H1 (cell line): Measurements from ENCODE around the gene PPP1R27. TPM values are rescaled to one million over a fixed set of nuclear protein-coding genes. Genes with fewer than 3 reads are reported as not detected.
A peak's percentile ranks its signal among the peaks of the same experiment; 100 is the strongest.

ENCODE experiments used
- CTCF ChIA-PET: fragments of 300-600 bp; sonication (Branson Sonifier 250); formaldehyde crosslinking; loops from one replicate; lab custom pipeline; 2021; ENCODE audit not compliant: partially characterized antibody; lab: Charles Lee
- POLR2A ChIA-PET: fragments of 300-600 bp; sonication (Branson Sonifier 250); formaldehyde crosslinking; loops from one replicate; lab custom pipeline; 2021; ENCODE audit warnings: inconsistent platforms; ENCODE audit not compliant: partially characterized antibody; lab: Charles Lee
- DNase-seq, 2 experiments: peaks; one replicate each; pipeline versions ENCODE4 v3.0.0 to v3.0.0-alpha.2; 2010 to 2022; ENCODE audit warnings: low spot score in 2 of 2, low read depth in 1 of 2, mixed read lengths in 1 of 2
- FAIRE-seq: peaks from 2 replicates; lab custom pipeline; 2011; peaks lifted over from hg19 to GRCh38; lab: Jason Lieb, UNC
- H2AFZ ChIP-seq: 2 replicates; pipeline ENCODE4 v1.8.1; 2012; ENCODE audit warnings: low read length, inconsistent platforms
- H2AK5ac ChIP-seq: 2 replicates; pipeline ENCODE4 v1.6.1; 2013; ENCODE audit warnings: low read depth, low read length
- H2BK120ac ChIP-seq: replicated peaks from 2 replicates; pipeline ENCODE3; 2013; ENCODE audit warnings: low read depth, low read length, inconsistent platforms
- H2BK12ac ChIP-seq: 2 replicates; pipeline ENCODE4 v1.6.1; 2013; ENCODE audit warnings: low read depth, low read length
- H2BK15ac ChIP-seq: 2 replicates; pipeline ENCODE4 v1.6.1; 2013; ENCODE audit warnings: low read length
- H2BK20ac ChIP-seq: 2 replicates; pipeline ENCODE4 v1.6.1; 2013; ENCODE audit warnings: low read length
- H2BK5ac ChIP-seq: 2 replicates; pipeline ENCODE4 v1.6.1; 2013; ENCODE audit warnings: low read depth, low read length
- H3K14ac ChIP-seq: 2 replicates; pipeline ENCODE4 v1.6.1; 2013; ENCODE audit warnings: inconsistent platforms; ENCODE audit not compliant: insufficient read length
- H3K18ac ChIP-seq: 2 replicates; pipeline ENCODE4 v1.6.1; 2013; ENCODE audit warnings: low read length; ENCODE audit errors: extremely low read depth
- H3K23ac ChIP-seq: 2 replicates; pipeline ENCODE4 v1.6.1; 2013; ENCODE audit warnings: inconsistent platforms; ENCODE audit not compliant: insufficient read length
- H3K23me2 ChIP-seq: 2 replicates; pipeline ENCODE4 v1.6.1; 2013; ENCODE audit warnings: low read depth, low read length
- H3K27ac ChIP-seq: 2 replicates; pipeline ENCODE4 v1.6.1; 2011; ENCODE audit warnings: low read depth, low read length, inconsistent platforms
- H3K27me3 ChIP-seq, 4 experiments: replicated peaks in 1 of 4; 1 replicate in 1 of 4; 2 replicates in 3 of 4; pipeline versions ENCODE4 v1.6.1 to v1.8.1; 2011 to 2013; ENCODE audit warnings: low read length in 3 of 4, mild to moderate bottlenecking in 3 of 4, inconsistent platforms in 2 of 4, mixed read lengths in 2 of 4, moderate library complexity in 1 of 4; ENCODE audit not compliant: control insufficient read depth in 3 of 4, insufficient read depth in 3 of 4; ENCODE audit errors: extremely low read depth in 1 of 4
- H3K36me3 ChIP-seq, 4 experiments: 2 replicates each; pipeline versions ENCODE4 v1.6.1 to v1.8.1; 2011 to 2013; ENCODE audit warnings: mild to moderate bottlenecking in 4 of 4, low read length in 3 of 4, moderate library complexity in 2 of 4, control low read depth in 1 of 4, inconsistent platforms in 1 of 4; ENCODE audit not compliant: insufficient read depth in 4 of 4, control insufficient read depth in 2 of 4
- H3K4ac ChIP-seq: replicated peaks from 2 replicates; pipeline ENCODE3; 2013; ENCODE audit warnings: low read length, low read depth, mixed read lengths, inconsistent platforms; ENCODE audit not compliant: insufficient read length
- H3K4me1 ChIP-seq, 4 experiments: replicated peaks in 1 of 4; 1 replicate in 1 of 4; 2 replicates in 3 of 4; pipeline versions ENCODE4 v1.6.1 to v1.8.1; 2011 to 2013; ENCODE audit warnings: low read length in 3 of 4, inconsistent platforms in 2 of 4, mixed read lengths in 1 of 4; ENCODE audit not compliant: insufficient read depth in 4 of 4, control insufficient read depth in 3 of 4
- H3K4me2 ChIP-seq, 2 experiments: 2 replicates each; pipeline versions ENCODE4 v1.6.1 to v1.8.1; 2011 to 2013; ENCODE audit warnings: low read depth in 2 of 2, low read length in 2 of 2, control low read depth in 1 of 2, inconsistent platforms in 1 of 2, mild to moderate bottlenecking in 1 of 2; ENCODE audit not compliant: insufficient read depth in 1 of 2
- H3K4me3 ChIP-seq, 4 experiments: fragments of 200-600, 300-600 bp in 1 of 4; sonication (generic), shearing (Covaris generic), sonication (Bioruptor Twin) in 1 of 4; 2 replicates each; pipeline versions ENCODE4 v1.5.1 to v1.8.1; 2011 to 2016; ENCODE audit warnings: low read length in 4 of 4, low read depth in 3 of 4, control low read depth in 2 of 4, inconsistent platforms in 2 of 4, mild to moderate bottlenecking in 2 of 4, mixed read lengths in 1 of 4, moderate library complexity in 1 of 4; ENCODE audit not compliant: insufficient read depth in 2 of 4; ENCODE audit errors: extremely low read depth in 1 of 4
- H3K56ac ChIP-seq: replicated peaks from 2 replicates; pipeline ENCODE3; 2013; ENCODE audit warnings: low read depth, mild to moderate bottlenecking, mixed read lengths, low read length, inconsistent platforms; ENCODE audit not compliant: insufficient read length
- H3K79me1 ChIP-seq: 2 replicates; pipeline ENCODE4 v1.6.1; 2013; ENCODE audit warnings: low read depth, low read length, control low read depth
- H3K79me2 ChIP-seq, 2 experiments: 2 replicates each; pipeline versions ENCODE4 v1.6.1 to v1.8.1; 2012 to 2013; ENCODE audit warnings: low read length in 2 of 2, mild to moderate bottlenecking in 2 of 2, inconsistent platforms in 1 of 2; ENCODE audit not compliant: insufficient read depth in 2 of 2, control insufficient read depth in 1 of 2
- H3K9ac ChIP-seq, 4 experiments: replicated peaks in 1 of 4; 1 replicate in 1 of 4; 2 replicates in 3 of 4; pipeline versions ENCODE4 v1.6.1 to v1.8.1; 2011 to 2013; ENCODE audit warnings: low read depth in 3 of 4, low read length in 3 of 4, control low read depth in 2 of 4, mild to moderate bottlenecking in 2 of 4, moderate library complexity in 2 of 4, inconsistent platforms in 1 of 4; ENCODE audit errors: extremely low read depth in 1 of 4
- H3K9me3 ChIP-seq, 2 experiments: 2 replicates each; pipeline versions ENCODE4 v1.6.1 to v1.8.1; 2012 to 2013; ENCODE audit warnings: mild to moderate bottlenecking in 2 of 2, moderate library complexity in 2 of 2, control low read depth in 1 of 2, inconsistent platforms in 1 of 2, low read depth in 1 of 2, low read length in 1 of 2, mixed read lengths in 1 of 2; ENCODE audit not compliant: insufficient read depth in 2 of 2
- H4K20me1 ChIP-seq, 2 experiments: replicated peaks in 1 of 2; 2 replicates each; pipeline versions ENCODE3 to v1.8.1; 2011 to 2013; ENCODE audit warnings: inconsistent platforms in 2 of 2, low read length in 2 of 2, mild to moderate bottlenecking in 1 of 2; ENCODE audit not compliant: insufficient read depth in 2 of 2, control insufficient read depth in 1 of 2
- H4K5ac ChIP-seq: 2 replicates; pipeline ENCODE4 v1.6.1; 2013; ENCODE audit warnings: low read length, low read depth, mixed read lengths, inconsistent platforms; ENCODE audit not compliant: insufficient read length
- H4K8ac ChIP-seq: 2 replicates; pipeline ENCODE4 v1.8.0; 2013; ENCODE audit warnings: mild to moderate bottlenecking, moderate library complexity, low read length, inconsistent platforms; ENCODE audit not compliant: insufficient read depth; ENCODE audit errors: extremely low read depth
- H4K91ac ChIP-seq: replicated peaks from 2 replicates; pipeline ENCODE3; 2013; ENCODE audit warnings: low read length, mixed read lengths, inconsistent platforms; ENCODE audit not compliant: insufficient read length
- ASH2L ChIP-seq: fragments of 200-600, 300-600 bp; sonication (generic); IDR thresholded peaks from one replicate; pipeline ENCODE4 v1.7.1; 2017; ENCODE audit warnings: low read length
- CBX8 ChIP-seq: fragments of 300-800, 300-1000 bp; sonication (generic); IDR thresholded peaks from 2 replicates; pipeline ENCODE4 v1.7.1; 2016; ENCODE audit warnings: low read depth, low read length, borderline replicate concordance
- CHD2 ChIP-seq: IDR thresholded peaks from 2 replicates; pipeline ENCODE4 v1.6.1; 2012; ENCODE audit warnings: low read length, improper control_type of control experiment
- CREB1 ChIP-seq: IDR thresholded peaks from 2 replicates; pipeline ENCODE4 v1.6.1; 2012; ENCODE audit warnings: inconsistent platforms
- KDM5A ChIP-seq: fragments of 200-600 bp; IDR thresholded peaks from 2 replicates; pipeline ENCODE4 v1.7.1; 2012; ENCODE audit warnings: mild to moderate bottlenecking, low read length, inconsistent platforms, mixed read lengths
- MAFK ChIP-seq: IDR thresholded peaks from 2 replicates; pipeline ENCODE4 v1.6.1; 2012; ENCODE audit warnings: low read depth, mild to moderate bottlenecking, improper control_type of control experiment, low read length
- NRF1 ChIP-seq: IDR thresholded peaks from 2 replicates; pipeline ENCODE4 v1.6.1; 2011; ENCODE audit warnings: mild to moderate bottlenecking, low read depth, low read length, improper control_type of control experiment
- PHF8 ChIP-seq: fragments of 200-600 bp; sonication (generic); conservative IDR thresholded peaks from 2 replicates; pipeline ENCODE4 v1.7.1; 2012; ENCODE audit warnings: low read depth, mild to moderate bottlenecking, inconsistent platforms, low read length, moderate library complexity
- RNF2 ChIP-seq: fragments of 200-900, 300-1000 bp; sonication (generic); IDR thresholded peaks from 2 replicates; pipeline ENCODE4 v1.7.1; 2016; ENCODE audit warnings: borderline replicate concordance, low read depth, mild to moderate bottlenecking, antibody characterized with exemption, low read length; ENCODE audit not compliant: poor library complexity, severe bottlenecking; ENCODE audit errors: missing control alignments
- SIRT6 ChIP-seq: IDR thresholded peaks from one replicate; pipeline ENCODE4 v1.7.1; 2012; ENCODE audit warnings: low read length, inconsistent platforms
- WGBS, 2 experiments: shearing (Covaris generic) in 1 of 2; methylation state at CpG; one replicate each; pipeline versions ENCODE4 v1.1.6 to v1.1.7; 2013 to 2015; ENCODE audit warnings: low lambda C conversion rate in 2 of 2, mixed read lengths in 2 of 2, inconsistent platforms in 1 of 2, low coverage in 1 of 2, missing lambda C conversion rate in 1 of 2; ENCODE audit not compliant: insufficient replicate concordance in 2 of 2, insufficient coverage in 1 of 2, insufficient read length in 1 of 2; ENCODE audit errors: extremely low coverage in 1 of 2, missing lambda C conversion rate in 1 of 2; 5-methylcytosine and 5-hydroxymethylcytosine counted together
- polyA plus RNA-seq, 7 experiments: library from polyadenylated mRNA; depleted of rRNA in 3 of 7; stranded (reverse) in 5 of 7; unstranded in 2 of 7; fragments of >200 nt in 5 of 7; fragments of 200-250 nt in 2 of 7; gene quantifications; 1 replicate in 5 of 7; 2 replicates in 1 of 7; 4 replicates in 1 of 7; pipeline versions ENCODE4 v1.2.1 to v1.2.3, GENCODE V29; 2011 to 2013; ENCODE audit warnings: missing spikeins in 2 of 7, mixed read lengths in 2 of 7
- total RNA-seq: library from RNA; stranded (reverse); fragmentation: NEBNext Ultra II Directional; extraction: Animal tissue kit (Norgen Biotek cat#: 25700); gene quantifications from 2 replicates; pipeline ENCODE4 v1.2.1, GENCODE V29; 2021
- TF ChIP-seq, protein P1 (sequence below), 3 experiments: IDR thresholded peaks; 1 replicate in 2 of 3; 2 replicates in 1 of 3; pipeline versions ENCODE4 v1.5.1 to v1.6.1; 2011; ENCODE audit warnings: low read length in 3 of 3, mild to moderate bottlenecking in 3 of 3, inconsistent platforms in 2 of 3, low read depth in 1 of 3, moderate library complexity in 1 of 3; ENCODE audit not compliant: insufficient read depth in 1 of 3; ENCODE audit errors: control extremely low read depth in 1 of 3

The PPP1R27 gene
- total and polyA plus RNA-seq, 2 of the 8 experiments (the other 6 are each of a cell fraction or from before 2014, with no cell fraction given) = 0.27 TPM; not detected in 1

DNA sequence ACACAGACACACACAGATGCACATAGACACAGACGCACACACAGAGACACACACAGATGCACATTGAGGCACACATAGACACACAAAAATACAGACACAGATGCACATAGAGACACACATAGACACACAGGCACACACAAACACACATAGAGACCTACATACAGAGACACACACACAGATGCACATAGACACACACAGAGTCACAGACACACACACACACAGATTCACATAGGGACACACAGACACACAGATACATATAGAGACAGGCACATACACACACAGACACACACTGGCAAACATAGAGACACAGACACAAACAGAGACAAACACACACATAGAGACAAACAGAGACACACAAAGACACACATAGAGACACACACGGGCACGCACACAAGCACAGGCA is 40.8 kb downstream of the PPP1R27 start:
- POLR2A ChIA-PET = interaction anchor here (0.8 to 1.0 kb wide), 2 partner anchors 53 to 58 kb away, joined by 5 to 6 read pairs; no protein-coding TSS in a partner anchor
- no peaks in the 10 kb centered on the region for H3K79me1 ChIP-seq
- no peak overlapping the region for H3K4me2 ChIP-seq
- H2AK5ac ChIP-seq = peak overlapping the region; percentile 71; the same call in 1 of the 2 replicates
- H3K18ac ChIP-seq = no peak overlapping the region
- H3K23ac ChIP-seq = no peak overlapping the region
- H3K36me3 ChIP-seq = no peaks in the 10 kb centered on the region
- H2BK12ac ChIP-seq = peak overlapping the region; percentile 68; the same call in 1 of the 2 replicates
- H3K4me3 ChIP-seq = no peak overlapping the region
- H2BK120ac ChIP-seq = no peak overlapping the region
- no peak overlapping the region for H4K5ac ChIP-seq
- no peak overlapping the region for H2AFZ ChIP-seq
- no peak for DNase-seq
- no peak overlapping the region for H3K27ac ChIP-seq
- H3K23me2 ChIP-seq = peaks cover 15% of the 10 kb centered on the region; the same call in 1 of the 2 replicates
- H2BK20ac ChIP-seq = no peak overlapping the region
- WGBS, 2 experiments = 90% methylated on average over 3 of the region's 3 CpGs; no CpG with 5 or more reads in 1 of the 2 experiments
- H3K9me3 ChIP-seq = peaks cover 0 to 3% of the 10 kb centered on the region in 2 experiments; a peak in 1 of 4 replicates
- H3K4ac ChIP-seq = no peak overlapping the region
- no peak overlapping the region; a peak in 1 of 7 replicates for H3K9ac ChIP-seq
- H3K79me2 ChIP-seq = no peaks in the 10 kb centered on the region
- 0 out of 2 replicates have a peak overlapping the region, but pooled peaks have one; percentile 18 for H2BK5ac ChIP-seq
- TF ChIP-seq PHF8 (no peak), CHD2 (no peak), SIRT6 (no peak), CBX8 (no peak), RNF2 (no peak), NRF1 (no peak), MAFK (no peak), CREB1 (no peak), KDM5A (no peak), ASH2L (no peak)
- TF ChIP-seq, protein P1, sequence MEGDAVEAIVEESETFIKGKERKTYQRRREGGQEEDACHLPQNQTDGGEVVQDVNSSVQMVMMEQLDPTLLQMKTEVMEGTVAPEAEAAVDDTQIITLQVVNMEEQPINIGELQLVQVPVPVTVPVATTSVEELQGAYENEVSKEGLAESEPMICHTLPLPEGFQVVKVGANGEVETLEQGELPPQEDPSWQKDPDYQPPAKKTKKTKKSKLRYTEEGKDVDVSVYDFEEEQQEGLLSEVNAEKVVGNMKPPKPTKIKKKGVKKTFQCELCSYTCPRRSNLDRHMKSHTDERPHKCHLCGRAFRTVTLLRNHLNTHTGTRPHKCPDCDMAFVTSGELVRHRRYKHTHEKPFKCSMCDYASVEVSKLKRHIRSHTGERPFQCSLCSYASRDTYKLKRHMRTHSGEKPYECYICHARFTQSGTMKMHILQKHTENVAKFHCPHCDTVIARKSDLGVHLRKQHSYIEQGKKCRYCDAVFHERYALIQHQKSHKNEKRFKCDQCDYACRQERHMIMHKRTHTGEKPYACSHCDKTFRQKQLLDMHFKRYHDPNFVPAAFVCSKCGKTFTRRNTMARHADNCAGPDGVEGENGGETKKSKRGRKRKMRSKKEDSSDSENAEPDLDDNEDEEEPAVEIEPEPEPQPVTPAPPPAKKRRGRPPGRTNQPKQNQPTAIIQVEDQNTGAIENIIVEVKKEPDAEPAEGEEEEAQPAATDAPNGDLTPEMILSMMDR (IDR thresholded peaks at IDR 0.05; ENCODE audit: control extremely low read depth in 1 of 3, insufficient read depth in 1 of 3, low read depth in 1 of 3, low read length in 3 of 3) = no peak
- no peak for FAIRE-seq
- peaks cover 0 to 4% (median 0%) of the 10 kb centered on the region in 4 experiments; a peak in 1 of 7 replicates for H3K27me3 ChIP-seq
- no peak overlapping the region for H4K91ac ChIP-seq
- H3K14ac ChIP-seq = no peak overlapping the region
- H3K4me1 ChIP-seq = no peaks in the 10 kb centered on the region
- peak overlapping the region; percentile 77 for H3K56ac ChIP-seq
- peaks cover 0 to 12% of the 10 kb centered on the region in 2 experiments for H4K20me1 ChIP-seq
- no peak overlapping the region for H4K8ac ChIP-seq
- CTCF ChIA-PET = interaction anchor here (1.9 kb wide), 1 partner anchor 59 kb away, joined by 10 read pairs; no protein-coding TSS in a partner anchor
- H2BK15ac ChIP-seq = peak overlapping the region; percentile 24; the same call in 1 of the 2 replicates
